Astrocyte (in vitro differentiated cells and primary cell): ENCODE results near the gene ZNF462. TPM values are rescaled to one million over a fixed set of nuclear protein-coding genes. Genes with fewer than 3 reads are reported as not detected.

ENCODE experiments used
- DNase-seq: peaks from one replicate; pipeline ENCODE4 v3.0.0-alpha.2; 2010; ENCODE audit warnings: low read depth
- FAIRE-seq: peaks from 2 replicates; lab custom pipeline; 2011; peaks lifted over from hg19 to GRCh38; lab: Jason Lieb, UNC
- H2AFZ ChIP-seq: 2 replicates; pipeline ENCODE4 v1.6.0; 2012; ENCODE audit warnings: low read depth, low read length, inconsistent platforms
- H3K27ac ChIP-seq: 2 replicates; pipeline ENCODE4 v1.5.1; 2011; ENCODE audit warnings: low read depth, low read length, inconsistent platforms
- H3K27me3 ChIP-seq: 2 replicates; pipeline ENCODE4 v1.6.0; 2011; ENCODE audit warnings: low read length, inconsistent platforms; ENCODE audit not compliant: insufficient read depth
- H3K36me3 ChIP-seq: 2 replicates; pipeline ENCODE4 v1.5.1; 2011; ENCODE audit warnings: low read length, inconsistent platforms; ENCODE audit not compliant: insufficient read depth
- H3K4me1 ChIP-seq: 2 replicates; pipeline ENCODE4 v1.5.1; 2011; ENCODE audit warnings: low read length, inconsistent platforms; ENCODE audit not compliant: insufficient read depth
- H3K4me2 ChIP-seq: 2 replicates; pipeline ENCODE4 v1.6.0; 2012; ENCODE audit warnings: low read length, inconsistent platforms
- H3K4me3 ChIP-seq: 2 replicates; pipeline ENCODE4 v1.5.1; 2011; ENCODE audit warnings: low read depth, mild to moderate bottlenecking, low read length, inconsistent platforms; ENCODE audit not compliant: insufficient read depth
- H3K79me2 ChIP-seq: 2 replicates; pipeline ENCODE4 v1.6.0; 2012; ENCODE audit warnings: mild to moderate bottlenecking, low read length, inconsistent platforms; ENCODE audit not compliant: insufficient read depth
- H3K9ac ChIP-seq: 2 replicates; pipeline ENCODE4 v1.6.0; 2012; ENCODE audit warnings: mild to moderate bottlenecking, low read length, inconsistent platforms
- H3K9me3 ChIP-seq: 2 replicates; pipeline ENCODE4 v1.5.1; 2012; ENCODE audit warnings: low read depth, mild to moderate bottlenecking, low read length, inconsistent platforms; ENCODE audit not compliant: insufficient read depth
- H4K20me1 ChIP-seq: 2 replicates; pipeline ENCODE4 v1.6.0; 2012; ENCODE audit warnings: low read length, inconsistent platforms; ENCODE audit not compliant: insufficient read depth
- H3K27ac Mint-ChIP-seq: one replicate; pipeline ENCODE4 v1.8.0; 2021; ENCODE audit warnings: mild to moderate bottlenecking, mixed read lengths; ENCODE audit not compliant: unreplicated experiment
- H3K27me3 Mint-ChIP-seq: one replicate; pipeline ENCODE4 v1.8.0; 2021; ENCODE audit warnings: low read depth, mixed read lengths; ENCODE audit not compliant: unreplicated experiment
- H3K36me3 Mint-ChIP-seq: one replicate; pipeline ENCODE4 v1.8.0; 2021; ENCODE audit warnings: low read depth, mixed read lengths; ENCODE audit not compliant: unreplicated experiment
- H3K4me1 Mint-ChIP-seq: one replicate; pipeline ENCODE4 v1.8.0; 2021; ENCODE audit warnings: low read depth, mixed read lengths; ENCODE audit not compliant: unreplicated experiment
- H3K4me3 Mint-ChIP-seq: one replicate; pipeline ENCODE4 v1.8.0; 2021; ENCODE audit warnings: mild to moderate bottlenecking, moderate library complexity, mixed read lengths; ENCODE audit not compliant: unreplicated experiment
- H3K9me3 Mint-ChIP-seq: one replicate; pipeline ENCODE4 v1.8.0; 2021; ENCODE audit warnings: mild to moderate bottlenecking, mixed read lengths; ENCODE audit not compliant: unreplicated experiment
- EZH2 ChIP-seq: IDR thresholded peaks from 2 replicates; pipeline ENCODE4 v1.6.1; 2012; ENCODE audit warnings: mild to moderate bottlenecking, low read length, inconsistent platforms; ENCODE audit not compliant: insufficient read depth
- total RNA-seq: library from RNA; stranded (reverse); gene quantifications from 2 replicates; pipeline ENCODE4 v1.2.1, GENCODE V29; 2021
- TF ChIP-seq, protein P1 (sequence below): IDR thresholded peaks from 2 replicates; pipeline ENCODE4 v1.5.1; 2011; ENCODE audit warnings: low read depth, mild to moderate bottlenecking, inconsistent platforms, low read length, moderate library complexity; ENCODE audit not compliant: insufficient read depth

Gene ZNF462
- total RNA-seq, 1 donor from 2014 or later, result 126 TPM

DNA sequence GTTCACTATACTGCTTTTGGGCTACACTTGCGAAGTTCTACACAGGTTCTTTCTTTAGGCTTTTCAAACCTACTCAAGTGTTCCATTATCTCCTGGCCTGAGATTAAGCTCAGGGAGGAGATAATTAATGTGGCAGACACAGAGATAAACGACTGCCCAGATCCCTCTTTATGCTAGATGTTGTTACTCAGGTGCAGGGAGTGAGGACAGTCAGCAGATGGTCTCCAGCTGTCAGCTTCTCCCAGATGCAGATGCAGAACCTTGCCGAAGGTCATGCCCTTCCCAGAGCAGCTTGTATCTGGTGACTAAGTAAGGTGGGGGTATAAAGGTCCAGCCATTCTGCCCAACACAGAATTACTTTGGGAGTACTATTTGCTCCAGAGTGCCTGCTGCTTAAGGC is 166.2 kb downstream of the ZNF462 start:
- no peaks in the 10 kb centered on the region for H3K79me2 ChIP-seq
- peaks cover 10% of the 10 kb centered on the region for H3K27me3 ChIP-seq
- H3K27me3 Mint-ChIP-seq, result no peaks in the 10 kb centered on the region
- no peak overlapping the region for H3K27ac ChIP-seq
- H3K27ac Mint-ChIP-seq, result no peak overlapping the region
- no peaks in the 10 kb centered on the region for H4K20me1 ChIP-seq
- H3K9me3 ChIP-seq, result no peaks in the 10 kb centered on the region
- H2AFZ ChIP-seq, result no peak overlapping the region
- no peak overlapping the region for H3K9ac ChIP-seq
- peaks cover 3% of the 10 kb centered on the region for H3K9me3 Mint-ChIP-seq
- H3K4me3 ChIP-seq, result no peak overlapping the region
- no peaks in the 10 kb centered on the region for H3K36me3 ChIP-seq
- H3K36me3 Mint-ChIP-seq, result peaks cover 3% of the 10 kb centered on the region
- TF ChIP-seq EZH2, result no peak
- TF ChIP-seq, protein P1, sequence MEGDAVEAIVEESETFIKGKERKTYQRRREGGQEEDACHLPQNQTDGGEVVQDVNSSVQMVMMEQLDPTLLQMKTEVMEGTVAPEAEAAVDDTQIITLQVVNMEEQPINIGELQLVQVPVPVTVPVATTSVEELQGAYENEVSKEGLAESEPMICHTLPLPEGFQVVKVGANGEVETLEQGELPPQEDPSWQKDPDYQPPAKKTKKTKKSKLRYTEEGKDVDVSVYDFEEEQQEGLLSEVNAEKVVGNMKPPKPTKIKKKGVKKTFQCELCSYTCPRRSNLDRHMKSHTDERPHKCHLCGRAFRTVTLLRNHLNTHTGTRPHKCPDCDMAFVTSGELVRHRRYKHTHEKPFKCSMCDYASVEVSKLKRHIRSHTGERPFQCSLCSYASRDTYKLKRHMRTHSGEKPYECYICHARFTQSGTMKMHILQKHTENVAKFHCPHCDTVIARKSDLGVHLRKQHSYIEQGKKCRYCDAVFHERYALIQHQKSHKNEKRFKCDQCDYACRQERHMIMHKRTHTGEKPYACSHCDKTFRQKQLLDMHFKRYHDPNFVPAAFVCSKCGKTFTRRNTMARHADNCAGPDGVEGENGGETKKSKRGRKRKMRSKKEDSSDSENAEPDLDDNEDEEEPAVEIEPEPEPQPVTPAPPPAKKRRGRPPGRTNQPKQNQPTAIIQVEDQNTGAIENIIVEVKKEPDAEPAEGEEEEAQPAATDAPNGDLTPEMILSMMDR, result no peak
- no peak overlapping the region for H3K4me2 ChIP-seq
- H3K4me3 Mint-ChIP-seq, result no peak overlapping the region
- FAIRE-seq (no peak), DNase-seq (no peak)
- peaks cover 10% of the 10 kb centered on the region for H3K4me1 Mint-ChIP-seq
- peaks cover 4% of the 10 kb centered on the region for H3K4me1 ChIP-seq

DNA sequence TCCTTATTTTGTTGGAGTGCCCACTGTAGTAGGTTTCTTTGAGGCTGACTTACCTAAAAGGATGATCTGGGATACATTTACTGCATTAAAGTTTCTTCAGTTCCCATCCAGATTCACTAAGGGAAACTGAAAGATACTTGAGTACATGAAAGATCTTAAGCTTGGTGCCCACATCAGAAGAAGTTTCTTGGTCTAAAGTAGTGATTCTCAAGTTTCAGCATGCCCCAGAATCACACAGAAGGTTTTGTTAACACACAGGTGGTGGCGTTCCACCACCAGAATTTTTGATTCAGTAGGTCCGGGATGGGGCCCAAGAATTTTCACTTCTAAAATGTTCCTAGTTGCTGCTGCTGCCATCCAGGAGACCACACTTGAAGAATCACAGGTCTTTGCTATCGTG is 171.0 kb downstream of the ZNF462 start:
- FAIRE-seq (no peak), DNase-seq (no peak)
- Mint-ChIP-seq H3K36me3 (peaks cover 3% of the 10 kb centered on the region), H3K27me3 (peaks cover 2% of the 10 kb centered on the region), H3K9me3 (peaks cover 3% of the 10 kb centered on the region), H3K27ac (no peak overlapping the region), H3K4me3 (no peak overlapping the region), H3K4me1 (peaks cover 14% of the 10 kb centered on the region)
- Histone ChIP-seq H3K4me3 (no peak overlapping the region), H3K27ac (no peak overlapping the region), H3K36me3 (no peaks in the 10 kb centered on the region), H3K9ac (no peak overlapping the region), H3K4me1 (no peaks in the 10 kb centered on the region), H3K4me2 (no peak overlapping the region), H3K27me3 (peaks cover 11% of the 10 kb centered on the region), H4K20me1 (no peaks in the 10 kb centered on the region), H2AFZ (no peak overlapping the region), H3K79me2 (no peaks in the 10 kb centered on the region), H3K9me3 (no peaks in the 10 kb centered on the region)
- TF ChIP-seq, protein P1, result no peak
- TF ChIP-seq EZH2, result no peak

DNA sequence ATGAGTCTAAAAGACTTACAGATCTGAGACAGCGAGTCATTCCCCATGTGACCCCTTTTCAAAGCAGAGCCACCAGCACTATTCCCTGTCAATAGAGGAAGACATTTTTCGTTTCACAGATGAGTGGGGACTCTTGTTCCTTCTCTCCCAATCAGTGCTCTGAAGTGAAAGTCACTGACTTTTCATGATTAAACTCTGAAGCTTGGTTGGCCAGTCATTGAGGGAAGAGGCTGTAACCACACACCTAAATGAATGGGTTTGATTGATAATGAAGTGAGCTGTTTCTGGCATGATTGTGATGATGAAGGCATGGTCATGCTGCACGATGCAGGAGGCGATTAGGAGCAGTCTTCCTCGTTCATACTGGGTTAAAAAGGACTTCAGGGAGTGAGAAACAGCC is 171.9 kb downstream of the ZNF462 start:
- no peak for TF ChIP-seq EZH2
- TF ChIP-seq, protein P1, result no peak
- Histone ChIP-seq H3K27me3 (peaks cover 8% of the 10 kb centered on the region), H4K20me1 (no peaks in the 10 kb centered on the region), H2AFZ (no peak overlapping the region), H3K79me2 (no peaks in the 10 kb centered on the region), H3K9ac (no peak overlapping the region), H3K4me2 (no peak overlapping the region), H3K27ac (no peak overlapping the region), H3K4me3 (no peak overlapping the region), H3K36me3 (no peaks in the 10 kb centered on the region), H3K9me3 (no peaks in the 10 kb centered on the region), H3K4me1 (peaks cover 1% of the 10 kb centered on the region)
- FAIRE-seq (no peak), DNase-seq (no peak)
- Mint-ChIP-seq H3K9me3 (peaks cover 3% of the 10 kb centered on the region), H3K4me3 (no peak overlapping the region), H3K27me3 (peaks cover 2% of the 10 kb centered on the region), H3K4me1 (peaks cover 22% of the 10 kb centered on the region), H3K27ac (no peak overlapping the region), H3K36me3 (peaks cover 3% of the 10 kb centered on the region)
